GM12873 (cell line): ENCODE data around the gene MPRIP.

Source experiments
- TF ChIP-seq, protein P1 (sequence below): IDR thresholded peaks from 2 replicates; pipeline ENCODE4 v1.5.1; 2012; ENCODE audit warnings: low read depth, mild to moderate bottlenecking, moderate library complexity, low read length, control low read depth; ENCODE audit not compliant: insufficient read depth; ENCODE audit errors: missing control alignments

MPRIP gene

DNA sequence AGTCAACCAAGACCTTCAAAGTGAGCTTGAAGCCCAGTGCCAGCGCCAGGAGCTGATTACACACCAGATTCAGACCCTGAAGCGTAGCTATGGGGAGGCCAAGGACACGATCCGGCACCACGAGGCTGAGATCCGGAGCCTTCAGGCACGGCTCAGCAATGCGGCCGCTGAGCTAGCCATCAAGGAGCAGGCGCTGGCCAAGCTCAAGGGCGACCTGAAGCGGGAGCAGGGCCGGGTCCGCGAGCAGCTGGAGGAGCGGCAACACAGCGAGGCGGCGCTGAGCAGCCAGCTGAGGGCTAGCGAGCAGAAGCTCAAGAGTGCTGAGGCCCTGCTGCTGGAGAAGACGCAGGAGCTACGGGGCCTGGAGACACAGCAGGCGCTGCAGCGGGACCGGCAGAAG, 121.9 kb downstream of the MPRIP start:
- TF ChIP-seq, protein P1, sequence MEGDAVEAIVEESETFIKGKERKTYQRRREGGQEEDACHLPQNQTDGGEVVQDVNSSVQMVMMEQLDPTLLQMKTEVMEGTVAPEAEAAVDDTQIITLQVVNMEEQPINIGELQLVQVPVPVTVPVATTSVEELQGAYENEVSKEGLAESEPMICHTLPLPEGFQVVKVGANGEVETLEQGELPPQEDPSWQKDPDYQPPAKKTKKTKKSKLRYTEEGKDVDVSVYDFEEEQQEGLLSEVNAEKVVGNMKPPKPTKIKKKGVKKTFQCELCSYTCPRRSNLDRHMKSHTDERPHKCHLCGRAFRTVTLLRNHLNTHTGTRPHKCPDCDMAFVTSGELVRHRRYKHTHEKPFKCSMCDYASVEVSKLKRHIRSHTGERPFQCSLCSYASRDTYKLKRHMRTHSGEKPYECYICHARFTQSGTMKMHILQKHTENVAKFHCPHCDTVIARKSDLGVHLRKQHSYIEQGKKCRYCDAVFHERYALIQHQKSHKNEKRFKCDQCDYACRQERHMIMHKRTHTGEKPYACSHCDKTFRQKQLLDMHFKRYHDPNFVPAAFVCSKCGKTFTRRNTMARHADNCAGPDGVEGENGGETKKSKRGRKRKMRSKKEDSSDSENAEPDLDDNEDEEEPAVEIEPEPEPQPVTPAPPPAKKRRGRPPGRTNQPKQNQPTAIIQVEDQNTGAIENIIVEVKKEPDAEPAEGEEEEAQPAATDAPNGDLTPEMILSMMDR: no peak

DNA sequence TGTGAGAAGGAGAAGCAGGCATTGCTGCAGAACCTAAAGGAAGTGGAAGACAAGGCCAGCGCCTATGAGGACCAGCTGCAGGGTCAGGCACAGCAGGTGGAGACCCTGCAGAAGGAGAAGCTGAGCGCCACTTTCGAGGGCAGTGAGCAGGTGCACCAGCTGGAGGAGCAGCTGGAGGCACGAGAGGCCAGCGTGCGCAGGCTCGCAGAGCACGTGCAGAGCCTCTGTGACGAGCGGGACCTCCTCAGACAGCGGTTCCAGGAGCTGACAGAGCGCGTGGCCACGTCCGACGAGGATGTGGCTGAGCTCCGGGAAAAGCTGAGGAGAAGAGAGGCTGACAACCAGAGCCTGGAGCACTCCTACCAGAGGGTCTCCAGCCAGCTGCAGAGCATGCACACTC, 122.4 kb downstream of the MPRIP start:
- TF ChIP-seq, protein P1: no peak

DNA sequence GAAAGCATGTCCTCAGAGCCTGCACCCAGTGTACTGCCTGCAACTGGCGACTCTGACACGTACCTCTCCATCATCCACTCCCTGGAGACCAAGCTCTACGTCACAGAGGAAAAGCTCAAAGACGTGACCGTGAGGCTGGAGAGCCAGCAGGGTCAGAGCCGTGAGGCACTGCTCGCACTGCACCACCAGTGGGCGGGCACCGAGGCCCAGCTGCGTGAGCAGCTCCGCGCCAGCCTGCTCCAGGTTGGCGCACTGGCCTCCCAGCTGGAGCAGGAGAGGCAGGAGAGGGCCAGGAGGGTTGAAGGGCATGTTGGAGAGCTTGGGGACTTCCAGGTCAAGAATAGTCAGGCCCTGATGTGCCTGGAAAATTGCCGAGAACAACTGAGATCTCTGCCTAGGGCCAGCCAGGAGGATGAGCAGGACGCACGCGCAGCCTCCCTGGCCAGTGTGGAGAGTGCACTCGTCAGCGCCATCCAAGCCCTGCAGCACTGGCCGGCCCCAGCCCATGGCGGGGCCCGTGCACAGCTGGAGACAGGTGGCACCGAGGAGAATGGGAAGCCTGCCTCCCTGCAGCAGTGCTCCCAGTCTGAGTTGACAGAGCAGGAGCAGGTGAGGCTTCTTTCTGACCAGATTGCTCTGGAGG, 123.5 kb downstream of the MPRIP start:
- TF ChIP-seq, protein P1: no peak

DNA sequence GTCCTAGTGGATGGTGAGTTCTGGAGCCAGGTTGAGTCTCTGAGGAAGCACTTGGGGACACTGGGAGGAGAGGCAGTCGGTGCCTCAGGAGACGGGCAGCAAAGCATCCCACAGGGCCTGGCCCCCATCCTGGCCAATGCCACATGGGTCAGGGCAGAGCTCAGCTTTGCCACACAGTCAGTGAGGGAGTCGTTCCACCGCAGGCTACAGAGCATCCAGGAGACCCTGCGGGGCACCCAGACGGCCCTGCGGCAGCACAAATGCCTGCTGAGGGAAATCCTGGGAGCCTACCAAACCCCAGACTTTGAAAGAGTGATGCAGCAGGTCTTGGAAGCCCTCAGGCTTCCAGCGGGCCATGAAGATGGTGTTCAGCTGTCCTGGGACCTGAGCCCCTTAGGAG, 124.2 kb downstream of the MPRIP start:
- TF ChIP-seq, protein P1: no peak

DNA sequence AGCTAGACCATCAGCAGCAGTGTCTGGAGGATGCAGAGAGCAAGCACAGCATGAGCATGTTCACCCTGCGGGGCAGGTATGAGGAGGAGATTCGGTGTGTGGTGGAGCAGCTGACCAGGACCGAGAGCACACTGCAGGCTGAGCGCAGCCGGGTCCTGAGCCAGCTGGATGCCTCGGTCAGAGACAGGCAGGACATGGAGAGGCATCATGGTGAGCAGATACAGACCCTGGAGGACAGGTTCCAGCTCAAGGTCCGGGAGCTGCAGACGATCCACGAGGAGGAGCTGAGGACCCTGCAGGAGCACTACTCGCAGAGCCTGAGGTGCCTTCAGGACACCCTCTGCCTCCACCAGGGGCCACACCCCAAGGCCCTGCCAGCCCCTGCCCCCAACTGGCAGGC, 125.1 kb downstream of the MPRIP start:
- TF ChIP-seq, protein P1: no peak

DNA sequence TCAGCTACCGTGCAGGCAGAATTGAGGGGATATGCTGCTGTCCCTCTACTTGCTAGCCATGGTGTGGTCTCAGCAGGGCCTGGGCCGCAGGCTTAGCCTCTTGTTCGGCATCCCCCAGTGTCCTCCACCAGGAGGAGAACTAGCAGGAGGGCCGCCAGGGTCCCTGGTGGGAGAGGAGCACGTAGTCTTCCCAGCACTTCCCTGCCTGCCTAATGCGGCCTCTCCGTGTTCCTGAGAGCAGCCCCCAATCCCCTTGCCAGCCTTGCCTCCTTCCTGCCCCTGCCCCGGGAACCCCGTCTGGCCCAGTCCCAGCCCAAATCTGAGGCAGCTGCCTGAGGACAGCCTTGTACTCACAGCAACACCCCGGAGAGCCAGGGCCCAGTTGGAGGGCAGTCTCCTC, 125.7 kb downstream of the MPRIP start:
- TF ChIP-seq, protein P1: no peak

DNA sequence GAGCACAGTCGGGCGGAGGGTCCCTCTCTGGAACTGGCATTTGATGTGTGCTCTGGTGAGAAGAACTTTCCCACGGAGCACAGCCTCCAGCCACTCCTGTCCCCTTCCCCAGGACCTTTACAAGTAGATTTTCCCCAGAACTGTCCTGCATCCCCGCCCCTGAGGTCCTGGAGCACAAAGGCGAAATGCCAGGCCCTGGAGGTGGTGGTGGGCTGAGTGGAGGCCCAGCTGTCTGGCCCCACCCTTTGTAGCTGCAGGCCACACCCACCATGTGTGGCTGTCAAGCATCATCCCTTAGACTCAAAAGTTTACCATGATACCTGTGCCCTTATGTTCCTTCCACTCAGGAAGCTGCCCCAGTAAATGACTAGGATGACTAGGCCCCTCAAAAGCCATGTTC, 126.1 kb downstream of the MPRIP start:
- TF ChIP-seq, protein P1: no peak
